Dermis blood vessel endothelial cell (primary cell): ENCODE measurements around the gene MSH6. TPM values are rescaled to one million over a fixed set of nuclear protein-coding genes. Genes with fewer than 3 reads are reported as not detected.

Experiments used
- DNase-seq: peaks from one replicate; pipeline ENCODE4 v3.0.0; 2010
- total RNA-seq: library from RNA; depleted of rRNA; stranded (reverse); fragments of >200 nt; gene quantifications from 2 replicates; pipeline ENCODE4 v1.2.3, GENCODE V29; 2014

MSH6 gene, protein sequence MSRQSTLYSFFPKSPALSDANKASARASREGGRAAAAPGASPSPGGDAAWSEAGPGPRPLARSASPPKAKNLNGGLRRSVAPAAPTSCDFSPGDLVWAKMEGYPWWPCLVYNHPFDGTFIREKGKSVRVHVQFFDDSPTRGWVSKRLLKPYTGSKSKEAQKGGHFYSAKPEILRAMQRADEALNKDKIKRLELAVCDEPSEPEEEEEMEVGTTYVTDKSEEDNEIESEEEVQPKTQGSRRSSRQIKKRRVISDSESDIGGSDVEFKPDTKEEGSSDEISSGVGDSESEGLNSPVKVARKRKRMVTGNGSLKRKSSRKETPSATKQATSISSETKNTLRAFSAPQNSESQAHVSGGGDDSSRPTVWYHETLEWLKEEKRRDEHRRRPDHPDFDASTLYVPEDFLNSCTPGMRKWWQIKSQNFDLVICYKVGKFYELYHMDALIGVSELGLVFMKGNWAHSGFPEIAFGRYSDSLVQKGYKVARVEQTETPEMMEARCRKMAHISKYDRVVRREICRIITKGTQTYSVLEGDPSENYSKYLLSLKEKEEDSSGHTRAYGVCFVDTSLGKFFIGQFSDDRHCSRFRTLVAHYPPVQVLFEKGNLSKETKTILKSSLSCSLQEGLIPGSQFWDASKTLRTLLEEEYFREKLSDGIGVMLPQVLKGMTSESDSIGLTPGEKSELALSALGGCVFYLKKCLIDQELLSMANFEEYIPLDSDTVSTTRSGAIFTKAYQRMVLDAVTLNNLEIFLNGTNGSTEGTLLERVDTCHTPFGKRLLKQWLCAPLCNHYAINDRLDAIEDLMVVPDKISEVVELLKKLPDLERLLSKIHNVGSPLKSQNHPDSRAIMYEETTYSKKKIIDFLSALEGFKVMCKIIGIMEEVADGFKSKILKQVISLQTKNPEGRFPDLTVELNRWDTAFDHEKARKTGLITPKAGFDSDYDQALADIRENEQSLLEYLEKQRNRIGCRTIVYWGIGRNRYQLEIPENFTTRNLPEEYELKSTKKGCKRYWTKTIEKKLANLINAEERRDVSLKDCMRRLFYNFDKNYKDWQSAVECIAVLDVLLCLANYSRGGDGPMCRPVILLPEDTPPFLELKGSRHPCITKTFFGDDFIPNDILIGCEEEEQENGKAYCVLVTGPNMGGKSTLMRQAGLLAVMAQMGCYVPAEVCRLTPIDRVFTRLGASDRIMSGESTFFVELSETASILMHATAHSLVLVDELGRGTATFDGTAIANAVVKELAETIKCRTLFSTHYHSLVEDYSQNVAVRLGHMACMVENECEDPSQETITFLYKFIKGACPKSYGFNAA (N-terminal part only)
- 50.7 and 53.0 TPM in 2 replicates for total RNA-seq

DNA sequence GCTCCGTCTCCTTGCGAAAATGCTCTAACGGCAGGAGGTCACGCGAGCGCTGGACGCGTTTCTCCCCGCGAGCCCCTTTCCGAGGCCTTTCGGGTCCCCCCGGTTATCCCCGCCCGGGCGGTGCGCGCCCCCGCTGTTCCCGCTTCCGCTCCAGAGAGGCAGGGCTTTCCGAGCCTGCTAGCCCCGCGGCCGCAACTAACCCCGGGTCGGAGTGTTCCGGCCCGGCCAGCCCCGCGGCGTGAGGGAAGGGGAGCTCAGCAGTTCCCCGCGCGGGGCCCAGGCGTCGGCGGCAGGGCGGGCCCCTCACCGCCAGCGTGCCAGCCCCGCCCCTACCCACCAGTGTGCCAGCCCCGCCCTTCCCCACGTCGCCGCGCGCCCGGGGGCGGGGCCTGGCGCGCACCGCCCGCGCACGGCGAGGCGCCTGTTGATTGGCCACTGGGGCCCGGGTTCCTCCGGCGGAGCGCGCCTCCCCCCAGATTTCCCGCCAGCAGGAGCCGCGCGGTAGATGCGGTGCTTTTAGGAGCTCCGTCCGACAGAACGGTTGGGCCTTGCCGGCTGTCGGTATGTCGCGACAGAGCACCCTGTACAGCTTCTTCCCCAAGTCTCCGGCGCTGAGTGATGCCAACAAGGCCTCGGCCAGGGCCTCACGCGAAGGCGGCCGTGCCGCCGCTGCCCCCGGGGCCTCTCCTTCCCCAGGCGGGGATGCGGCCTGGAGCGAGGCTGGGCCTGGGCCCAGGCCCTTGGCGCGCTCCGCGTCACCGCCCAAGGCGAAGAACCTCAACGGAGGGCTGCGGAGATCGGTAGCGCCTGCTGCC is at the start of gene MSH6:
TSS of gene MSH6 (plus strand) at position 475 of the 815 bp plus-strand sequence. CDS start at position 564, 89 bp downstream.
- peak; percentile 93 for DNase-seq

DNA sequence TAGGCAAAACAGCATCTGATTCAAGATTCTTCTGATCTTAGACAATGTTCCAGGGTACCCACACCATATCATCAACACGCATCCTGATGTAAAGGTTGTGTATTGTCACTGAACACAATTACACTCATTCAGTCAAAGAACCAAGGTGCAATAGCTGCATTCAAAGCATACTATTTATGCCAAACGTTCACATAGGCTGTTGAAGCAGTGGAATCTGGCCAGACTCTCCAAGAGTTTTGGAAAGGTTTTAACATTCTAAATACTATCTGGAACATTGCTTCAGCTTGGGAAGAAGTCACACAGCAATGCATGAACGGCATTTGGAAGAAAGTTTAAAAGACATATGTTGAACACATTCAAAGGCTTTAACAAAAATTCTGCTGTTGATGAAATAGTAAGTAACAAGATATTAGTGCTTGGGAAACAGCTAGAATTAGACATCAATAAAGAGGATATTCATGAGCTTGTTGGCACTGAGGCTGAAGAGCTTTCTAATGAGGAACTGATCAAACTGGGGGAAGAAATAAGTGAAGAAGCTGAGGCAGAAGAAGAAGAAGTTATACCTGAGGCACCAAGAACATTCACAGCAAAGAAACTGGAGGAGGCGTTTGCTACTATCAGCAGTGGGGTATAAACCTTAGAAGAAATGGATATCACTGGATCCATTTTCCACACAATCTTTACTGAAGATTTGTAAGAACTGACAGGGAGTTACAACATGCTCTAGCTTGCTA is 47.6 kb upstream of the MSH6 start:
- DNase-seq, result no peak

DNA sequence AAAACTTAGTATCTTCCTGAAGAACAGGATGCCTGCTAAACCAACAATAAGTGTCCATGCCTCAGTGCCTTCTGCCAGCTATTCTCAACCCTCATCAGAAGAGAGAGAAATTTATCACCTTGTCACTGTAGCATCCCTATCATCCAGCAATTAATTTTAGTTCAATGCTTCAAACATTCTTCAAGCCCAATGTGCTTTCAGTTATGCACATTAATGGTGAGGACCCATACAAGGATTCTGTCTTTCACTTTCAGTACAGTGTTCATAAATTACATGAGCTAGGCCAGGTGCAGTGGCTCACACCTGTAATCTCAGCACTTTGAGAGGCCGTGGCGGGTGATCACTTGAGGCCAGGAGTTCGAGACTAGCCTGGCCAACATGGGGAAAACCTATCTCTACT is 47.0 kb upstream of the MSH6 start:
- DNase-seq, result no peak

DNA sequence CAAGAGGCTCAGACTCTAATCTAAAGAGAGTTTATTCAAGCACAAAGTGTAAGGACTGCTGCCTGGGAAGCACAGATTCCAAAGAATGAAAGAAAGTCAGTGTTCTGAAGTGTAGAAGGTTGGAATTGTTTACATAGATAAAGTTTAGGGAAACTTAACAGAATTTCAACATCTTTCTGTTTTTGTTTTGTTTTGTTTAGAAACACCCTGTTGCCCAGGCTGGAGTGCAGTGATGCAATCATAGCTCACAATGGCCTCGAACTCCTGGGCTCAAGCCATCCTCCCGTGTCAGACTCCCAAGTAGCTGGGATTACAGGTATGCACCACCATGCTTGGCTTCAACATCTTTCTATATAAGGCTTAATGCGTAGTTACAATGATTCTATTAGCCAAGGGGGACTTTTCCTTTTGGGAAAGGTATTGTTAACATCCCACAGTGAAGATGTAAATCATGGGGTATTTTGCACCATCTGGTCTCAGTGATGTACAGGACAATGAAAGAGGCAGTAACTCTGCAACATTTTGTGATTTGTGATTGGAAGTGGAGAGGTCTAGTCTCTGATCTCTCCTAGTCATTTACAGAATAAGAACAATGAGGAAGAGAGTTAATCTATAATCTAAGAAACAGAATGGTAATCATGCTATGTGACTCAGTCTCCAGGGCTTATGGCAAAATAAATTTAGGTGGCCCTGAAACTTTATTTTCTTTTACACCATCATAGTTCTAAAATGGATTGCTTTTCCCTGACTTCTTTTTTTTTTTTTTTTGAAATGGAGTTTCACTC is 45.6 kb upstream of the MSH6 start:
- no peak for DNase-seq

DNA sequence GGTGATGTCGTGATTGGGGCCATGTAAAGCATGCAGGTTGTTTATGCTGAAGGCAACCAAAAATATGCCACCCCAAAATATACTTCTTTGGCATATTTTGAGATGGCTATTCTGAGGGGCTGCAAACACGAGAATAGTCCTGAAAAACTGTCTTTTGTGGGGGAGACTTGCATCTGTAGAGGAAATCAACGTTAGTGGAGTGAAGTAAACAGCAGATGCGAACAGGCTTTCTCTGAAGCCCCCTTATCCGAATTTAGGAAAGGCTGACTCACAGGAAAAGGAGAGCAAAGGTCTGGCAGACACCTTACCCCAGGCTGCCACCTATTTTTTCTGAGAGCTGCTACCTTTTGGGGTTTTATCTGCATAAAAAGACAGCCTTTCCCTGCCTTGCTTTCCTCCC is 44.6 kb upstream of the MSH6 start:
- no peak for DNase-seq

DNA sequence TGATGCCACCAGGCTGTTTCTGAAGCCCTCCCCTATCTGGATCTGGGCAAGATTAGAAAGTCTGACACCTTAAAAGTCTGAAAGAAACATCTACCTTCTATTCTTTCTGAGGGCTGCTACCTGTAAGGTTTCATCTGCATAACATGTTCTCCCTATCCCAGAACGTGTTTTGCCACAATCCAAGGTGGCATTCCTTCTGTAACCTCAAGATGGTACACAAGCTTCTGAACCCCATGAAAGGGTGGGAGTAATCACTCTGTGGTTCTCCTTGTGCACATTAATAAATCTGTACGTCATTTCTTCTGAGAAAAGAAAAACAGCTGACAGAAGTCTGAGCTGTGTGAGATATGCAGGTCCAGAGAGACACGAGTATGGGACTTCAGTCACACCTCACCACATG is 41.8 kb upstream of the MSH6 start:
- DNase-seq, result no peak

DNA sequence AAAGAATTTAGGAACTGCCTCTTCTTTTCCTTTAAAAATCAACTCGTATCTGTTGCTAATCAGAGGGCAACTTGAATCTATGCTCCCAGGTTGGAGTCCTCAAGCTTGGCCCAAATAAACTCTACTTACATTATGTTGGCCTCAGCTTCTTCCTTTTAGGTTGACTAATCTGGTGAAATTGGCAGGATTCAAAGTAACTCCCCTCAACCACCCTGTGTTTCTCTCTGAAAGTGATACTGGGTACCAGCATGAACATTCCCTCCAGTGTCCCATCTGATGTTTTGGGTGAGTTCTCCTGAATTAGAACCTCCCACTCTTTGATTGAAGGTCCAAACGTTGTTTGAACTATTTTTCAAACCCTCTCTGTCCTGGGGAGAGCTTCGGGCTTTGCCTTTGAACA is 41.3 kb upstream of the MSH6 start:
- DNase-seq, result no peak

DNA sequence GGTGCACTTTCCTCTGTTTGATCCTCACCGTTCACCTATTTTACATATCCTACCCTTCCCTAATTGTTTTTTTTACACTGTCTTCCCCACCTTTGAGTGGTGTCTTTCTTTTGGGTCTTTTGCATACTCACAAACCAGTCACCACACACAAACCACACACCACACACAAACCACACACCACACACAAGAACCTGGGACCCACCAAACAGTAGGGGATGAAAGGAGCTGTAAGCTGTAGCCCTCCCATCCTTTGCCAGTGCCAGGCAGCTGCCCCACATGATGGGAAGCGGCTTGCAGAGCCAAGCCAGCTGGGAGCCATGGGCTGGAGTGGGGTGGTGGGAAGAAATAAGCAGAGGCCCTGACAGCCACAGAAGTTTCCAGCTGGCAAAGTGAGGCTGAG is 38.9 kb upstream of the MSH6 start:
- no peak for DNase-seq

DNA sequence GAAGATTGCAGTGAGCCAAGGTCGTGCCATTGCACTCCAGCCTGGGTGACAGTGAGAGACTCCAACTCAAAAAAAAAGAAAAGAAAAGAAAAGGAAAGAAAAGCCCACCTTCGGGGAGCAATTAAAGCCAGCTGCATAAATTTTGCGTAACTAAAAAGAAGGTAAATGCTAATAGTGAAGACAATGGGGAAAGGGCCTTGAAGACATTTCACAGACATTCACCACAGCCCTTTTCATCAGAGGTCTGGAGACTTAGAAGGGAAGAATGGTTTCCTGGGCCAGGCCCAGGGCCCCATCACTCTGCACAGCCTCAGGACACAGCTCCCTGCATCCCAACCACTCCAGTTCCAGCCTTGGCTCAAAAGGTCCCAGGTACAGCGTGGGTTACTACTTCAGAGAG is 35.1 kb upstream of the MSH6 start:
- no peak for DNase-seq

DNA sequence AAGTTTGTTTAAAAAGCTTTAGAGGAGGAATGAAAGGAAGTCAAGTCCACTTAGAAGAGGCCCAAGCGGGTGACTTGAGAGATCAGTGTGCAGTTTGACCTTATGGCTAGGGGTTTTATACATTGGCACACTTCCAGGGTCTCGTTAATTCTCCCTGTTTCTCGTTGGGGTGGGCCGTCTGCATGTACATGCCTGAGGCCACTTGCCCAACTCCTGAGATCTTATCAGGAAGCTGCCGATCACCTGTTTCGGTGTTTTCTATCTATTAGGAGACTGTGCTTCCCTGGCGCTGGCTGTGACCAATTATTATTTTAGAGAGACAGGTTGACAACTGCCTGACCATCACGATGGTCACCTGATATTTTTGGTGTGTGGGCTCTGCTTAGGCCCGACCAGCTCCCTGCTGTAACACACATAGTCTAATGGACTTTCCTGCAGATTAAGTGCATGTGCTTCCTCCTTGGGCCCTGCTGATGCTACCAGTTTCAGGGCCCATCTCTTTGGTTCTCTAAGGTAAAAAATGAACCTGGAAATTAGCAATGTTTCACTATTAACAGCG is 31.0 kb upstream of the MSH6 start:
- DNase-seq, result no peak

DNA sequence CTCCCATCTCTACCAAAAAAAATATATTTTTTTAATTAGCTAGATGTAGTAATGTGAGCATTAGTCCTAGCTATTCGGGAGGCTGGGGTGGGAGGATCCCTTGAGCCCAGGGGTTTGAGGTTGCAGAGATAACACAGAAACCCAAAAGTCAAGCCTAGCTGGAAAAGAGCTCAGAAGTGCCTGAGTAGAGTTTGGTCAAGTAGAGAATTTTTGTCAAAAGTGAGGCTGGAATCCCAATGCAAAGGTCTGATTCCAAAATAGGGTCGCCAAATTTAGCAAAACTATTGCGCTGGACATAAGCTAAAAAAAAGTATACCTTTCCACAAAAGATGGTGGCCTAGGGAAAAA is 15.5 kb upstream of the MSH6 start:
- DNase-seq, result no peak

DNA sequence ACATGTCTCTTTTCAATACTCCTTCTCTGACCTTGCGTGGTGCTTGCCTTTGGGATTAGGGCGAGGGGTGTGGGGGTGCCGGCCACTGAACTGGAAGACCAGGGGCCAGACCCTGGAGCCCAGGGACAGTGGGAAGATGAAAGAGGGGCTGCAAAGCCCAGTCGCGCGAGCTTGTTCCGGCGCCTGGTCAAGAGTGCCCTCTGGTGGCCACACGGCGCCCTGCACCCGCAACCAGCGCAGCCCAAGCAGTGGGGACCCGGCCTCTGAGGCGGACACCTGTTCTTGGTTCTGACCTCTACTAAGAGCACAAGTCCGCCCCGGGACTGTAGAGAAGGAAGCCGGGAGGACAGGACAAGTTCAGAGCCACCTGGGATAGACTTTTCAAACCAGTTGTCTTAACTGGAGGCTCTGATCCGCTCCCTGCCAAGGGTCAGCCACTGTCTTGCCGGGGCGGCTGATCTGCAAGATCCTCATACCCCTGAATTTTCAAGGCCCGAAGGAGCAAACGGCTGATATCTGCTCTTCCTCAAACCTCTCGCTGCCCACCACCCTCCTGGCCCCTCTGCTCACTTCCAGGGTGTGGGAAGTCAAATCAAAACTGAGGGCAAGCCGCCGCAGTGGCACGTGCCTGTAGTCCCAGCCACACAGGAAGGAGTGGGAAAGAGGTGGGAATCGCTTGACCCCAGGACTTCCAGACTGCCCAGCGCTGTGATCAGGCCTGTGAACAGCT is 14.9 kb upstream of the MSH6 start:
- peak; percentile 75 for DNase-seq

DNA sequence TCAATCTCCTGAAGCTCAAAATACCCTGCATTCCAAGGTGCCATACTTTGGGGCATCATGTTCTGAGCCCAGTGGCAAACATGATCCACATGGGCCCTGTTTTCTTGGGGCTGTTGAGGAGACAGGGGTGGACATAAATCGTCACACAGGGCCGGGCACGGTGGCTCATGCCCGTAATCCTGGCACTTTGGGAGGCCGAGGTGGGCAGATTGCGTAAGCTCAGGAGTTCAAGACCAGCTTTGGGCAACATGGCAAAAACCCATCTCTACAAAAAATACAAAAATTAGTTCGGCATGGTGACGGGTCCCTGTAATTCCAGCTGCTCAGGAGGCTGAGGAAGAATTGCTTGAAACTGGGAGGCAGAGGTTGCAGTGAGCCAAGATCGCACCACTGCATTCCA is 13.6 kb upstream of the MSH6 start:
- no peak for DNase-seq

DNA sequence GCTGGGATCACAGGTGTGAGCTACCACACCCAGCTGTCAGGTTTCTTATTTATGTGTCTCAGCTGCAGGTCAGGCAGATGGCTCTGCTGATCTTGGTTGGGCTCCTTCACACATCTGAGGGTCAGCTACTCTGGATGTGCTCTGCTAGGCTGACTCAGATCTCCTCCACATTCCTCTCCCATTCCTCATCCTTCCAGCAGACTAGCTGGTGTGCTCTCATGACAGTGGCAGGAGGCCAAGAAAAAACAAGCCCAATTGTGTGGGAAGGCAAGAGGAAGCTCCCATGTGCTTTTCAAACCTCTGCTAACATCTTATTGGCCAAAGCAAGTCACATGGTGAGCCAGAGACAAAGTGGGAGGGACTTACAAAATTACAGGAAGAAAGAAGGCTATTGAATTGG is 11.7 kb upstream of the MSH6 start:
- peak; percentile 67 for DNase-seq

DNA sequence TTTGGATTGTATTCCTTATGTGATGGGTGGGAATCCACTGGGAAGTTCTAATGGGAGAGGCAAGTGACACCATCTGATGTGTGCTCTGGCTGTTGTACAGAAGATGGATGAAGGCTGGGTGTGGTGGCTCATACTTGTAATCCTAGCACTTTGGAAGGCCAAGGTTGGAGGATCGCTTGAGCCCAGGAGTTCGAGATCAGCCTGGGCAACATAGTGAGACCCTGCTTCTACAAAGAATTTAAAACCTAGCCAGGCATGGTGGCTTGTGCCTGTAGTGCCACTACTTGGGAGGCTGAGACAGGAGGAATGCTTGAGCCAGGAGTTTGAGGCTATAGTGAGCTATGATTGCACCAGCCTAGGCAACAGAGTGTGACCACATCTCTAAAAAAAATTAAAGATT is 10.6 kb upstream of the MSH6 start:
- no peak for DNase-seq

DNA sequence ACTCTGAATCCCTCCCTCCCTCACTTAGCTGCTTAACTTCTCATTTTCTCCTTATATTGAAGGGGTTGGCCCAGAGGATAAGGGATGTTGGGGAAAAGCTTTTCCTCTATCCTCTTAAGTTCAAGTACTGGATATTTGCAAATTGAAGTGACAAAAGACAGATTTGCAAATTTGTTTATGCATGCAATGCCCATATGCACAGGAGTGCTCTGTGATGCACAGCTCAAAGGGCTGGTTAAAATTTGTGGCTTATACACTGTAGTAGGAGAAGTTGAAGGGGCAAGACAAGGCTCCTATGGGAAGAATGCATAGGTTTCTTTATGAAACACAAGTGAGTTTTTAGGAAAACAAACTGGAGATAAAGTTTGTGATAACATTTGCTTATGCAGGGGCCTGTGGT is 8.4 kb upstream of the MSH6 start:
- no peak for DNase-seq

DNA sequence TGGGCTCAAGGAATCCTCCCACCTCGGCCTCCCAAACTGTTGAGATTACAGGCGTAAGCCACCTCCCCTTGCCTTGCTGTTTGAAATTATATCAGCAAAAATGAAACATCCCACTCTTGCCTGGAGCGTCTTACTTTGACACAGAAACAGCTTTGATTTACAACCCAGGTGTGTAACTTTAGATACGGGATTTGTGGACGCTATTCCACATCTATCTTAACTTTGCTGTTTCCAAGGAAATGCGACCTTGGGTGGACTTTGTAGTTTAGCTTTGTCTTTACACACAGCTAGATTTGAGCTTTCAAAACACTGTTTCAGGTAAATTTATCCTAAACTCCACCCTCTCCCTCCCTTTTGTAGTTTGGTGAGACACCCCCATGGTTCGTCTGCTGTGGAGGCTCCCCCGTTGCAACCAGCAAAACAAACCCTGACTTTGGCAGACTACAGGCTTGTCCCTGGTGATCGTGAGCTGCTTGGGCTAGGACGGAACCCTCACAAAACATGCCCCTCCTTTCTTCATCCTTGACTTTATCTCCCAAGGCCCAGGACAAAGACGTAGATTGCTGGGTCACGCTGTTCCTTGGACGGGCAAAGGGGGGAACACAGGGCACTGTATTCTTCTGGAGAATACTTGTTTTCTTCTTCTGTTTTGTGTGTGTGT is 5.5 kb upstream of the MSH6 start:
- DNase-seq, result no peak

DNA sequence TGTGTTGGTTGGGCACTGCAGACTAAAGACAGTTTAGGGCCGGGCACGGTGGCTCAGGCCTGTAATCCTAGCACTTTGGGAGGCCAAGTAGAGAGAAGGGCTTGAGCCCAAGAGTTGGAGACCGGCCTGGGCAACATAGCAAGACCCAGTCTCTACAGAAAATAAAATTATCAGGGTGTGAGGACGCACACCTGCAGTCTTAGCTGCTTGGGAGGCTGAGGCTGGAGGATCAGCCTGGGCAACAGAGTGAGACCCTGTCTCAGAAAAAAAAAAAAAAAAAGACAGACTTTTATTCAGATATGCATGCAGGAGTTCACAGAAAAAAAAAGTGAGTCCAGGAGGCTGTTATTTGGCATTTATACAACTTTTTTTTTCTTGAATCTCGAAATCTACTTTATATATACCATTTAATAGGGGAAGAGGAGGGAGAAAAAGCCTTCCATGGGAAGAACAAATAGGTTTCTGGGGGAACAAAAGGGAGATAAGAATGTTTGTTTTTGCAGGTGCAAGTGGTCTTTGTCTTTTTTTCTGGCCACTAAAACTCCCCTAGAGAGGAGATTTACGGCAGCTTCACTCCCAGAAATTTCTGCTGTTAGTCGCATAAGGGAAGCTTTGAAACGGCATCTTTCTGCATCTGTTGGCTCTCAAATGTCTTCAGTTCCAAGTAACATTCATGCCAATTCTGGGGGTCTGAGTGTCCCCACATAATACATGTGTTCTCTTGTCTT is 4.1 kb upstream of the MSH6 start:
- DNase-seq, result no peak
